Glomerular visceral epithelial cell (primary cell): ENCODE measurements around the gene TMEM130.

Experiments
- DNase-seq: peaks from one replicate; pipeline ENCODE4 v3.0.0-alpha.2; 2016; ENCODE audit errors: extremely low spot score

Gene TMEM130

GRCh38 chr7:98808751-98809460 lies 60.9 kb downstream of the TMEM130 start:
- DNase-seq: no peak

GRCh38 chr7:98807068-98808048 lies 62.5 kb downstream of the TMEM130 start:
- DNase-seq: no peak

DNA sequence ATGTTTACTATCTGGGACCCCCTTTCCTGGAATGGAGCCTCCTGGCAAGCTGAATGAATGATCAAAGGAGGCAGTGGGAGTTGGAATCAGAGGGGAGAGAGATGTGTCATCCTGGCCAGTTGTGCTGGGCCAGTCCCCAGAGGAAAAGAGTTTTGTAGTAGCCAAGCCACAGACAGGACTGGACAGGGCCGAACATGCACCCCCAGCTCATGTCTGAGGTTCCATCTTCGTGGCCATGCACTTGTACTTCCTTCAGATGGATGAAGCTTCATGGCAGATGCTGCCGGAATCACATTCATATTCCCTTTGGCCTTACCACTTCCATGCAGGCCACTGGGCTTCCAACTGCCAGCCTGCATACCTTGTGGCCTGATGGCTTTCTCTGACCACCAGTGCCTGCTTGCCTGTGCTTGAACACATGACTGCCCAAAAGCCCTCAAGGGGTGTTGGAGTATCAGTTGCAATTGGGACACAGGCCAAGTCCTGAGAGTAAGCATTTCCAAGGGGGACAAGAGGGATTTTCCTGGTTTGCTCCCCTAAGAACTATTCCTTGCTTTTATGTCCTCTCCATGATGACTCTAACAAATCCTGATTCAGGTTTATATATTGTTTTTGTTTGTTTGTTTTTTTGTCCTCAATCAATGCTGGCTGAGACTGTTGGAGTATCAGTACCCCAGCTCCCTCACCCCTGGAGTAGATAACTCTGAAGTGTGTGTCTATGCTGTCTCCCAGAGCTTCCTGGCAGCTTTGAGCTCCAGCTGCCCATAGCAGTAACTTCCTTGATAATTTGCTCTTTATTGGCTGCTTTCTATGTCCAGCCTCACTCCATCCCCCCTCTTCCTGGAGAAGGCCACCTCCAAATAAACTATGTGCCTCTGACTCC lies 63.6 kb downstream of the TMEM130 start:
- DNase-seq: no peak

- DNase-seq: no peak
Observed at GRCh38 chr7:98802781-98803110, 67.1 kb downstream of the TMEM130 start.

DNA sequence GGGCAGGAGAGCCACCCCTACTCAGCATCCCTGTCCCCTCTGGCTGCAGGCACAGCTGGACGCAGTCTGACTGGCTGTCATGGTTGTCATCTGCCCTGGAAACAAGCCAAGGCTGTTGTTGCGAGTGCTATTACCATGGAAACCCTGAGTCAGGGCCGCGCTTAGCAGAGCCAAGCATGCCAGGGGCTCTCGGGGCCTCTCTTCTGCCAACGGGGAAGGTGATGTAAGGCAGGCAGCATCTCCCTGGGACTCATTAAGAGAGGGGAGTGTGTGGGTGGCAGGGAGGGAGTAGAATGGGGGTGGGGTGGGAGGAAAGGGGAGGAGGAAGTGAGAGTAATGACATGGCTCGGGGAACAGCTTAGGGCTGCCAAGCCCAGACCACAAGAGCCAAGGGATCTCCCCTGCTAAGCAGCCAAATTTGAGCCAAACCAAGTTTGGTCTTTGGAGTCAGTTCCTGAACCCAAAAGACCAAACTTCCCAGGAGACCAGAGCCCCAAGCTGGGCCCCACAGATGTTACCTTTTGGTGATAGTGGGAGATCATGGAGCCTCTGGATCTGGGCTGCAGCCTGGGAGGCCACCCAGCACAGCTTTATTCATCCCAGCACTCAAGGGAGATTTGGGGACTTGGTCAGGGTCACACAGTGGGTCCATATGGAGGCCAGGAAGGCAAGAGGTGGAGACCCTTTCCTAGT lies 67.6 kb downstream of the TMEM130 start:
- peak; percentile 65 for DNase-seq

GRCh38 chr7:98800996-98801395 lies 68.8 kb downstream of the TMEM130 start:
- DNase-seq: no peak

DNA sequence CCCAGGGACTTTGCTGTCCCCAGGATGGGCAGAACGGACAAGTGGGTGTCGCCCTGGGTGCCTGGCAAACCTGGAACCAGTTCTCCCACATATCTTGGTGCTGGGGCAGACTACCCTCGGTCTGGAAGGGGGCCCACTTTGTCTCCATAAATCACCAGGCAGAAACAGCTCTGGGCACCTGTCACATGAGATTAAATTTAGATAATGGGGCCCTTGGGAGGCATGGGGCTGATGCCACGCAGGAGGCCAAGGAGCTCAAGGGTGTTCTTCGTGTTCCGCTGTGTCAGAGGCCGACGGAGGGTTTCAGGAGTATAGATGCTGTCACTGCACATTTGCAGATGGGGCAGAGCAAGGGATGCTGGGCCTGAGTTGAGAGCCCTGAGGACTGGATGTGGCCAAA lies 72.7 kb downstream of the TMEM130 start:
- no peak for DNase-seq
